ENCODE data around the gene SLC1A4. TPM values are rescaled to one million over a fixed set of nuclear protein-coding genes. Genes with fewer than 3 reads are reported as not detected.

SLC1A4 gene
- total RNA-seq, 4 donors from 2014 or later, result 12.9 to 39.5 (median 29.0) TPM

DNA sequence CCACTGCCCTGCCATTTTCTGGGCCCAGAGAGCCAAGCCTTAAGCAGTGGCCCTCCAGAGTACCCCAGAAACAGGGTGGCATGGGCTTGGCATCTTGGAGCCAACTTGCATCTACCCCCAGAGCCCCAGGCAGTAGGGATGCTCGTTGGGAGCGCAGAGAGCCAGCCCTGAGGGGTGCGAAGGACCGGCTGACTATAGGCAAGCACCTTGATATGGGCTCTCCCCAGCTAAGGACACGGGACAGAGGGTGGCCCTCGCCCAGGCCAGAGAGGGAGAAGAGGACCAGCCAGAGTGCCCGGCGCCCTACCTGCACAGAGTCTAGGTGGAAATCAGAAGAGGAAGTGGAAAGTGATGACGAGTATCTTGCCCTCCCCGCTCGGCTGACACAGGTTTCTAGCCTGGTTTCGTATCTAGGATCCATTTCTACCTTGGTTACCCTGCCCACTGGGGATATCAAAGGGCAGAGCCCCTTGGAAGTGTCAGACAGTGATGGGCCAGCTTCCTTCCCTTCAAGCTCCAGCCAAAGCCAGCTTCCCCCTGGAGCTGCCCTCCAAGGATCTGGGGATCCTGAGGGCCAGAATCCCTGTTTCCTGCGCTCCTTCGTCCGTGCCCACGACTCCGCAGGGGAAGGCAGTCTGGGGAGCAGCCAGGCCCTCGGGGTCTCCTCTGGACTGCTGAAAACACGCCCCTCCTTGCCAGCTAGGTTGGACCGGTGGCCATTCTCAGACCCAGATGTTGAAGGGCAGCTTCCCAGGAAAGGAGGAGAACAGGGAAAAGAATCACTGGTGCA is 83.2 kb downstream of the SLC1A4 start:
- Histone ChIP-seq H3K9me3 (no peaks in the 10 kb centered on the region), H3K36me3 (peaks cover 59% of the 10 kb centered on the region), H3K27ac (no peak overlapping the region), H3K4me1 (peaks cover 65% of the 10 kb centered on the region), H3K27me3 (no peaks in the 10 kb centered on the region), H3K4me3 (no peak overlapping the region)
- TF ChIP-seq, protein P1, sequence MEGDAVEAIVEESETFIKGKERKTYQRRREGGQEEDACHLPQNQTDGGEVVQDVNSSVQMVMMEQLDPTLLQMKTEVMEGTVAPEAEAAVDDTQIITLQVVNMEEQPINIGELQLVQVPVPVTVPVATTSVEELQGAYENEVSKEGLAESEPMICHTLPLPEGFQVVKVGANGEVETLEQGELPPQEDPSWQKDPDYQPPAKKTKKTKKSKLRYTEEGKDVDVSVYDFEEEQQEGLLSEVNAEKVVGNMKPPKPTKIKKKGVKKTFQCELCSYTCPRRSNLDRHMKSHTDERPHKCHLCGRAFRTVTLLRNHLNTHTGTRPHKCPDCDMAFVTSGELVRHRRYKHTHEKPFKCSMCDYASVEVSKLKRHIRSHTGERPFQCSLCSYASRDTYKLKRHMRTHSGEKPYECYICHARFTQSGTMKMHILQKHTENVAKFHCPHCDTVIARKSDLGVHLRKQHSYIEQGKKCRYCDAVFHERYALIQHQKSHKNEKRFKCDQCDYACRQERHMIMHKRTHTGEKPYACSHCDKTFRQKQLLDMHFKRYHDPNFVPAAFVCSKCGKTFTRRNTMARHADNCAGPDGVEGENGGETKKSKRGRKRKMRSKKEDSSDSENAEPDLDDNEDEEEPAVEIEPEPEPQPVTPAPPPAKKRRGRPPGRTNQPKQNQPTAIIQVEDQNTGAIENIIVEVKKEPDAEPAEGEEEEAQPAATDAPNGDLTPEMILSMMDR (IDR thresholded peaks at IDR 0.05), result no peak
- TF ChIP-seq POLR2A (IDR thresholded peaks at IDR 0.05), result no peak
- WGBS, result 79% methylated on average over 19 of the region's 20 CpGs
- DNase-seq (ENCODE audit: low spot score in 2 of 2), result no peak

Other genes starting within 250 kb of the SLC1A4 start
- 10 to 100 TPM; 17.5 to 53.4 (median 27.6) TPM for gene CEP68, start 67.0 kb downstream of the SLC1A4 start, total RNA-seq
- gene RAB1A, start 140.7 kb downstream of the SLC1A4 start, total RNA-seq, result 10 to 100 TPM; 66.3 to 76.0 (median 68.3) TPM
- gene ACTR2, start 238.4 kb downstream of the SLC1A4 start, total RNA-seq, result 10 to 100 TPM; 41.5 to 56.9 (median 49.8) TPM